Fibroblast of lung (primary cell): Measurements from ENCODE around the gene NXN.

Experiments
- CTCF ChIP-seq, 2 donors: IDR thresholded peaks in 1 of 2; conservative IDR thresholded peaks in 1 of 2; 1 replicate in 1 of 2; 2 replicates in 1 of 2; pipeline ENCODE4 v1.5.1; 2011 to 2012; ENCODE audit warnings: low read length in 2 of 2, control low read depth in 1 of 2, inconsistent platforms in 1 of 2, low read depth in 1 of 2, mild to moderate bottlenecking in 1 of 2
- EZH2 ChIP-seq: IDR thresholded peaks from 2 replicates; pipeline ENCODE4 v1.5.1; 2012; ENCODE audit warnings: low read length, control low read depth, mild to moderate bottlenecking; ENCODE audit errors: missing control alignments

GRCh38 chr17:876272-876671 lies 103.3 kb downstream of the NXN start:
- TF ChIP-seq CTCF (conservative IDR thresholded peaks at IDR 0.05 in 1 of 2, IDR thresholded peaks at IDR 0.05 in 1 of 2; ENCODE audit: low read depth in 1 of 2, low read length in 2 of 2) (no peak), EZH2 (no peak)
